ENCODE data around the gene CEACAM5.

GRCh38 chr19:41700381-41701195 is 7.8 kb upstream of the CEACAM5 start:
- no peak for TF ChIP-seq EZH2 (IDR thresholded peaks at IDR 0.05; ENCODE audit: borderline replicate concordance)
- no peak for TF ChIP-seq CTCF (IDR thresholded peaks at IDR 0.05; ENCODE audit: poor library complexity)
- TF ChIP-seq EZH2phosphoT487 (IDR thresholded peaks at IDR 0.05; ENCODE audit: low read depth, severe bottlenecking, unreplicated experiment): no peak

Measured in hepatocyte (in vitro differentiated cells).